Sigmoid colon (tissue), 4 donors: ENCODE data around the gene TGFBI.

ENCODE experiments used
- EP300 ChIP-seq, 4 donors: sonication (generic); formaldehyde crosslinking; IDR thresholded peaks; one replicate each; pipeline ENCODE4 v1.6.1; 2017; ENCODE audit warnings: antibody characterized with exemption in 4 of 4
- POLR2A ChIP-seq, 2 donors: fragments of 450-650 bp; IDR thresholded peaks; one replicate each; pipeline ENCODE4 v1.6.1; 2016; ENCODE audit warnings: antibody characterized with exemption in 2 of 2, mild to moderate bottlenecking in 2 of 2, moderate library complexity in 2 of 2
- POLR2AphosphoS5 ChIP-seq, 4 donors: sonication (generic); formaldehyde crosslinking; IDR thresholded peaks; one replicate each; pipeline ENCODE4 v1.6.1; 2017; ENCODE audit warnings: antibody characterized with exemption in 4 of 4
- TF ChIP-seq, protein P1 (sequence below), 4 experiments: fragments of 450-650 bp in 3 of 4; fragments of 200-600 bp in 1 of 4; IDR thresholded peaks; one replicate each; pipeline ENCODE4 v1.5.1; 2016 to 2019; ENCODE audit warnings: antibody characterized with exemption in 4 of 4, mild to moderate bottlenecking in 3 of 4, moderate library complexity in 2 of 4

DNA sequence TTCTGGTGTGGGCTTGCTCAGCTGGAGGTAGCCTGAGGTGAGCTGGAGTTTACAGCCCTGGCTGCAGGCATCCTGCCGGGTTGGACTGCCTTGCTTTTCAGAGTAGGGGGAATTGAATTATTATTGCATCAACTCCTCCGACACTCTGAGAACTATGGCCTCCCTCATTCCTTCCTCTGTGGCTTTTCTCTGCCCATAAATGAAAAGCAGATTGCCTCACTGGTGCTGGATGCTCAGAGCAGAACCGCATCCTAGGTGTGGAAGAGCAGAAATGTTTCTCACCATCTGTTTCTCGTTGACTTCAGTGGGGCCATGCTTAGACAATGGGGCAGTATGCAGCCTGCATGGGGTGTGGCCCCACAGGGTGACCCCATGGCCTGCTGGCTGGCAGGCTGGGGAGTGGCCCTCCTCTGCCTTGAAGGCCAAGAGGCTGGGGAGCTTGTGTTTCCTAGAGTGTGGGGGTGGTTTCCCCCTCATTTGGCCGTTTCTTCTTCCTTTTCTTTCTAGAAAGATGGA, 27.3 kb upstream of the TGFBI start:
- TF ChIP-seq, protein P1, sequence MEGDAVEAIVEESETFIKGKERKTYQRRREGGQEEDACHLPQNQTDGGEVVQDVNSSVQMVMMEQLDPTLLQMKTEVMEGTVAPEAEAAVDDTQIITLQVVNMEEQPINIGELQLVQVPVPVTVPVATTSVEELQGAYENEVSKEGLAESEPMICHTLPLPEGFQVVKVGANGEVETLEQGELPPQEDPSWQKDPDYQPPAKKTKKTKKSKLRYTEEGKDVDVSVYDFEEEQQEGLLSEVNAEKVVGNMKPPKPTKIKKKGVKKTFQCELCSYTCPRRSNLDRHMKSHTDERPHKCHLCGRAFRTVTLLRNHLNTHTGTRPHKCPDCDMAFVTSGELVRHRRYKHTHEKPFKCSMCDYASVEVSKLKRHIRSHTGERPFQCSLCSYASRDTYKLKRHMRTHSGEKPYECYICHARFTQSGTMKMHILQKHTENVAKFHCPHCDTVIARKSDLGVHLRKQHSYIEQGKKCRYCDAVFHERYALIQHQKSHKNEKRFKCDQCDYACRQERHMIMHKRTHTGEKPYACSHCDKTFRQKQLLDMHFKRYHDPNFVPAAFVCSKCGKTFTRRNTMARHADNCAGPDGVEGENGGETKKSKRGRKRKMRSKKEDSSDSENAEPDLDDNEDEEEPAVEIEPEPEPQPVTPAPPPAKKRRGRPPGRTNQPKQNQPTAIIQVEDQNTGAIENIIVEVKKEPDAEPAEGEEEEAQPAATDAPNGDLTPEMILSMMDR (IDR thresholded peaks at IDR 0.05): no peak
- TF ChIP-seq POLR2AphosphoS5 (IDR thresholded peaks at IDR 0.05): peak in 1 of 4 donors; percentile 20
- TF ChIP-seq EP300 (IDR thresholded peaks at IDR 0.05): no peak
- TF ChIP-seq POLR2A (IDR thresholded peaks at IDR 0.05): no peak
